NCI-H2227 (cell line): ENCODE measurements around the gene ADAM33.

Experiments used
- DNase-seq: peaks from one replicate; lab custom pipeline; 2025; ENCODE audit not compliant: unreplicated experiment; lab: John Stamatoyannopoulos, UW

ADAM33 gene

DNA sequence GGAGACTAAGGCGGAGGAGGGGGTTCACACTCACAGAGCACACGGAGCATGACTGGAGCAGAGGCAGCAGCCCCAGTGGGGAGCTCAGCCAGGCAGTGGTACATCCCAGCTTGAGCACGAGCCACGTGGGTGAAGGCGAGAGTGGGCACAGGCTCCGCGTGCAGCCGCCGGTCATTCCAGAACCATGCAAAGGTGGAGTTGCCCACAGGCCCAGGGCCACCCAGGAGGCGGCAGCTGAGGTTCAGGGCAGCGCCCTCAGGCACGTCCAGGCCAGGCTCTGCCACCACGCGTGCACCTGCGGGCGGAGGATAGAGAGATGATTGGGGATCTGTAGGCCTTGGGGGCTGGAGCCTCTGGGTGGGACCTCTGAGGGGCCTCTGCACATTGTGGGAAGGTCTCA lies 9.5 kb upstream of the ADAM33 start:
- DNase-seq = no peak

DNA sequence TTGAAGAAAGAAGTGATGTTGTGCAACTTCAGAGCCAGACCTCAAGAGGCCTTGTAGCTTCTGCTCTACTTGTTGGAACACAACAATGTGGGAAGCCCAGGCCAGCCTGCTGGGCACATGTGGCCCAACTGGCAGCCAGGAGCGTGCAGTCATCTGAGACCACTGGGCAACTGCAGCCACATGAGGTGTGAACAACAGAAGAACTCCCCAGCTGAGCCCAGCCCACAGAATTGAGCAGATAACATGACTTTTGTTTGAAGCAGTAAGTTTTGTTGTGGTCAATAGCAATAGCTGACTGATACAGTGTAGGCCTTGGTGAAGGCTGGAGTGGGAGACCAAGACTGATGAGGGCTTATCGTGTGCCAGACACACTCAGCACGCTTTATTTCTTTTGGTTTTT lies 8.6 kb upstream of the ADAM33 start:
- DNase-seq = no peak

- DNase-seq = no peak
These were observed 8.2 kb upstream of the ADAM33 start for GRCh38 chr20:3689978-3690377.

DNA sequence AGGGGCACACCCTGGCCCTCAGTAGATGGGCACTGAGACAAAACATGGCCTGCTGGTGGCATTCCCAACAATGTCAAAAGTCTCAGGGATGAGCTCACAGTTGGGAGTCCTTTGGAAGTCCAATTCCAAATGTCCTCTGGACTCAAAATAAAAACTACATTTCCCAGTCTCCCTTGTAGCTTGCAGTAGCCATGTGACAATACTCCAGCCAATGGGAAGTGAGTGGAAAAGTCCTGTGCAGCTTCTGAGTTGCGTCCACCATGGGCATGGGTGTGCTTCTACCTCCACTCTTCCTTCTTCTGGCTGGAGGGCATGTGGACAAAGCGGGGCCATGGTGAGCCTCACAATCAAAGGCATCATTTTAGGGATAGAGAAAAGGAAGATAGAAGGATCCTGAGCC lies 5.8 kb upstream of the ADAM33 start:
- no peak for DNase-seq

GRCh38 chr20:3686867-3687321 lies 5.1 kb upstream of the ADAM33 start:
- DNase-seq = no peak

GRCh38 chr20:3686421-3686820 lies 4.6 kb upstream of the ADAM33 start:
- DNase-seq = no peak

DNA sequence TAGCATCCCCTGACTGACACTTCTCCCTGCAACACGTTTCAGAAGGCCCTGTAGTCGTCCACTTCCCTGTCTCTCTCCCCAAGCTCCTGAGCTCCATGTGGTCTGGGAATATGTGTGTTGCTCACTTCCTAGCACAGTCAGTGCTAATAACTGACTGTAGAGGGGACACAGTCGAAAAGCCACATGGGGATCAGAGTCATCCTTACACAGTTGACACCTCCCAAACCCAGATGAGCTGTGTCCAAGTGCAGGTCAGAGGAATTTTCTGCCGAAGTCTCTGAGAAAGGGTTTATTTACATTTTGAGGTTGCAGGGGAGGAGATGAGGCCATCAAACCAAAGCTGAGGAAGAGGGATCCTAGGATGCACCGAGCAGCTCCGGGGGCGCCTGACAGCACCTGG lies 3.5 kb upstream of the ADAM33 start:
- DNase-seq = no peak

DNA sequence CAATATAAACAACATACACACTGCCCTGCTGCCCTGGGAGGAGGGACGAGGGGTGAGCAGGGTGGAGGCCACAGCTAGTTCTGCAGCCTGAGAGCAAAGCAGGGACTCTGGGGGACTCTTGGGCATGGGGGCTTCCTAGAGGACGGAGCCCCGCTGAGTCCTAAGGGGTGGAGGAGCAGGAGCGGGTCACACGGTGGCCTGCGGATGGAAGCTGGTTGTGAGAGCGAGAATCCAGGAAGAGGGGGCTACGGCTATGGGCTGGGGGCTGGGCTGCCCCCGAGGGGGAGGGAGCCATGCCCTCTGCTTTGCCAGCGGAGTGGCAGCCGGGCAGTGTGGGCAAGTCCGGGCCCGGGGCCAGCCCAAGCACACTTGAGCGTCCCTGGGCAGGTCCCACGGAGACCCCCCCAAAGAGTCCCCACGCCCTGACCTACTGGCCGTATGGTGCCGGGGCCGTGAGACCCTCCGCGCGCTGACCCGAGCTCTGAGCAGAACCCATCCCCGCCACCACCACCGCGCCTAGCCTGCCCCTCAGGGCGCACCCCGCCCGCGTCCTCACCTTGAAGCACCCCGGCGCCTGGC lies 369 bp downstream of the ADAM33 start:
- no peak for DNase-seq

- no peak for DNase-seq
These were observed 984 bp downstream of the ADAM33 start for GRCh38 chr20:3680701-3681351.

- DNase-seq = no peak
These were observed 1.8 kb downstream of the ADAM33 start for GRCh38 chr20:3679749-3680700.

DNA sequence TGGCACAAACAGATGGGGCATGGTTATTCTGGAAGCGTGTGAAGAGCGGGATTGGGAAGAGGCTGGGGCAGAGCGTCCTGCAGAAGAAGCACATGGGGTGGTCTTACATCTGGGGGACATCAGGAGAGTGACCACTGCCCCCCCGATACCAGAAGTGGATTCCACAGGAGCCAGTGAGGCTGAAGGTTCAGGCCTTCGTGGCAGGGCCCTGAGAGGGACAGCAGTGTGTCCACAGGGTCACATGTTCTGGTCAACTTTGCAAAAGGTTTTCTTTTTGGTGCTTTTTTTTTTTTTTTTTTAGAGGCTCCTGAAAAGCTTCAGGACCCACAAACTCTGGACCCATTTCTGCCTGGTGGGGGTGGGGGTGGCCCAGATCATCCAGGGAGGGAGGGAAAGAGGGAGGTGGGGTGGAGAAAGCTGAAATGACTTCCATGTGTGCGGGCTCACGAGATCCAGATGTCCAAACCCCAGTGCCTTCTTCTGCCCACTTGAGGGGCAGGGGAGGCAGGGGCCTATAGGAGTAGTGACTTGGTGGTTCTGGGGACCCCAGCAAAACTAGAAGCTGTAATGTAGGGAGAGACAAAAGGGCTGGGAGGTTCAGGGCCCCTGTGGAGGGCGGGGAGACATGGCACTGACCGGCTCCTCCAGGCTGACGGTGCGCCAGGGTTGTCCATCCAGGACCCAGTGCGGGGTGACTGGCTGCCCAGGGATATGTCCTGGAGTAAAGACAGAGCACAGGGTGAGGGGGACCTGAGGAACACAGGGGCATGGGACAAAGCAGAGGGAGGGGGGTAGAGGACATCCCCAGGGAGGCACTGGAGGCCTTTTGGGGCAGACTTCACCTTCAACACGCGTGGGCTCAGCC lies 2.7 kb downstream of the ADAM33 start:
- DNase-seq = no peak

DNA sequence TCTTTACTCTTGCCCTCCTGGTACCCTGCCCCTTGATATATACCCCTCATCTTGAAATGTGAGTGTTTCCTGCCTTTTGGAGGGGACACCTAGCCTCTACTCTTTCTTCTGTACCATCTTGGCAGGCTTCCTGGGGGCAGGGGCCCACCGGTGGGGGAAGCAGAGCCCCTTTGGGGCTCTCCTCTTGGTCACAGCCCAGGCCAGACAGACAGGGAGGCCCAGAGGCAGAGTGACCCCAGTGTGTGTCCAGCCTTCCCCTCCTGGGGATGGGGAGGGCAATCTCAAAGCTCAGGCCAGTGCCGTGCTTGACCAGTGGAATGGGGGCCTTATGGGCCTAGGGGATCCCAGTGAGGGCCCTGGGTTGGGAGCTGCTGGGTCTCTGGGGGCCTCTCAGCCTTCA lies 3.6 kb downstream of the ADAM33 start:
- no peak for DNase-seq

GRCh38 chr20:3677733-3678132 lies 4.1 kb downstream of the ADAM33 start:
- DNase-seq = no peak

- no peak for DNase-seq
These were observed 6.6 kb downstream of the ADAM33 start for GRCh38 chr20:3674995-3675900.

DNA sequence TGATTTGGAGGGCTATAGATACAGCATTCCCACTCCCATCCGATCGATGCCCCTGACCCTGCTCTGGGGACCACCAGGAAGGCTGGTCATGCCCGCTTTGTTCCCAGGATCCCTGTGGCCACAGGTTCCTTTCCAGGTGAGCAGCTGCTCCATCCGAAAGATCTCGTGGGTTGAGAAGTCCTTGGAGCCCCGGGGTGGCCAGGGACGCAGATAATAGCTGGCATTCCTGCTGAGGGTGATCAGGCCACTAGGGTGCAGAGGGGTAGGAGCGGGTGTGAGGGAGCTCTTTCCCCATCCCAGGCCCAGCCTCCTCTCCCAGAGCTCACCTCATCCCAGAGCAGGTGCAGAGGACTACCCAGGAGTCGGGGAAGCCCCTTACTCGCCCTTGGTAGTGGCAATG lies 7.4 kb downstream of the ADAM33 start:
- no peak for DNase-seq

DNA sequence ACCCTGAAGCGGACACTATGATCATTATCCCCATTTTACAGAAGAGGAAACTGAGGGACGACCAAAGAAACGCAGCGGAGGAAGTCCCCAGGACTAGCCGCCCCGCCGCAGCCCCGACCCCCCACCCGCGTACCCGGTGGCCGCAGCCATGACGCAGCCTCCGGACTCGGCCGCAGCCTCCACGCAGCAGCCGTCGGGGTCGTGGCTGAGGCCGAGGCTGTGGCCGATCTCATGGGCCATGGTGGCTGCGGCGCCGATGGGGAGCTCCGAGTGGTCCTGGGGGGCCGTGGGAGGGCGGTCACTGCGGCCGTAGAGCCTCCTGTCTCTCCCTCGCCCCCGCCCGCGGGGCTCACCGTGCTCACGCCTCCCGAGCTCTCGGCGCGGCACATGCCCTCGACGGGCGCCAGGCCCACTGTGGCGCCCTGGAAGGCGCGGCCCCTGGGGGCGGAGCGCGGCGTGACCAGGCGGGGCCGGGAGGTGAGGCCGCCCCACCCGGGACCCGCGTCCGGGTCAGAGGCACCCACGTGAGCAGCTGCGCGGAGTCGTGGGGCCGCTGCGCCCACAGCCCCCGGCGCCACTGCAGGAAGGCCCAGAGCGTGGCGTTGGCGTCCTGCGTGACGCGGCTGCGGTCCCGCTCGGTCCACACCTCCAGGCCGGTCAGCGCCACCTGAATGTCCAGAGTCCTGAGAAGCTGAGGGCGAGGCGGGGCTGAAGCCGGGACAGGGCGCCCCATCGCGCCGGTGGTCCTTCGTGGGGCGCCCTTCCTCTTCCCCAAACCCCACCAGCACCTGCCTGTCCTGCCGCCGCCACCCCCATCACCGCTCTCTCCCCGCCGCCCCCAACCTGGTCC lies 8.4 kb downstream of the ADAM33 start:
- no peak for DNase-seq

- DNase-seq = no peak
These were observed 9.2 kb downstream of the ADAM33 start for GRCh38 chr20:3672547-3673171.

GRCh38 chr20:3671986-3672546 lies 9.7 kb downstream of the ADAM33 start:
- no peak for DNase-seq
